ENCODE data around the gene BCDIN3D.

GRCh38 chr12:49875115-49875720 lies 32.3 kb upstream of the BCDIN3D start:
- TF ChIP-seq CTCF (IDR thresholded peaks at IDR 0.05) (no peak), EP300 (IDR thresholded peaks at IDR 0.05) (no peak), POLR2A (IDR thresholded peaks at IDR 0.05) (no peak)
